ENCODE measurements around the gene CD48.
"Not testable (repeated sequence)": the region's sequence is repeated elsewhere in the genome, so short reads cannot be mapped to it uniquely, and the experiment has no call there.

Gene CD48

DNA sequence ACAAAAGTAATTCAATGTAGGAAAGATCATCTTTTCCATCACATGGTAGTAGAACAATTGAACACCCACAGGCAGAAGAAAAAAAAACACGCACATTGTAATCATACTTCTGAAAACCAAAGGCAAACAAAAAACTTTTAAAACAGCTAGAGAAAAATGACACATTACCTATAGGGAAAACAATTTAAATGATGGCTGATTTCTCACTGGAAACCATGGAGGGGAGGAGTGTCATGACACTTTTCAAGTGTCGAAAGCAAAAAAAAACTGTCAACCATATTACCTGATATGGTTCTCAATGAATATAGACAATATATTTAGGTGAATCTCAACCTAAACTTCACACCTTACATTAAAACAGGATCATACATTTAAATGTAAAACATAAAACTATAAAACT, 26.6 kb upstream of the CD48 start:
- TF ChIP-seq, protein P1, sequence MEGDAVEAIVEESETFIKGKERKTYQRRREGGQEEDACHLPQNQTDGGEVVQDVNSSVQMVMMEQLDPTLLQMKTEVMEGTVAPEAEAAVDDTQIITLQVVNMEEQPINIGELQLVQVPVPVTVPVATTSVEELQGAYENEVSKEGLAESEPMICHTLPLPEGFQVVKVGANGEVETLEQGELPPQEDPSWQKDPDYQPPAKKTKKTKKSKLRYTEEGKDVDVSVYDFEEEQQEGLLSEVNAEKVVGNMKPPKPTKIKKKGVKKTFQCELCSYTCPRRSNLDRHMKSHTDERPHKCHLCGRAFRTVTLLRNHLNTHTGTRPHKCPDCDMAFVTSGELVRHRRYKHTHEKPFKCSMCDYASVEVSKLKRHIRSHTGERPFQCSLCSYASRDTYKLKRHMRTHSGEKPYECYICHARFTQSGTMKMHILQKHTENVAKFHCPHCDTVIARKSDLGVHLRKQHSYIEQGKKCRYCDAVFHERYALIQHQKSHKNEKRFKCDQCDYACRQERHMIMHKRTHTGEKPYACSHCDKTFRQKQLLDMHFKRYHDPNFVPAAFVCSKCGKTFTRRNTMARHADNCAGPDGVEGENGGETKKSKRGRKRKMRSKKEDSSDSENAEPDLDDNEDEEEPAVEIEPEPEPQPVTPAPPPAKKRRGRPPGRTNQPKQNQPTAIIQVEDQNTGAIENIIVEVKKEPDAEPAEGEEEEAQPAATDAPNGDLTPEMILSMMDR (IDR thresholded peaks at IDR 0.05; ENCODE audit: control insufficient read depth, insufficient read depth, low read depth, low read length, missing control alignments), result no peak

DNA sequence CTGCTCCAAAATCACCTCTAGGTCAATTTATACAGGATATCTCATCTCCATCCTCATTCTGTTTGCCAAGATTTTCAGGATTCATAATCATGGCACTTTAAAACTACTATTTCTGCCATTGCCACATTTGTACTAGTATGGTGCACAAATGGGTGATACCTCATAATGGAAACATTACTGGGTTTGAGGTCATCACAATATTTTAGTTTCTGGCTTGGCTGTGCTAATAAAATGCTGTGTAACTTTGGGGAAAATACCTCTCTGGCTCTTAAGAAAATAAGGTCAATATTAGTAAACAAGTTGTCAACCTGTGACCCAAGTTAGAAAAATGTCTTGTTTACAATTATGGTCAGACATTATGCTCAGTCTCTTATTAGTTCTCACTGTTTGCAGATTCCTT, 22.7 kb upstream of the CD48 start:
- no peak overlapping the region for H3K4me3 ChIP-seq (ENCODE audit: control insufficient read depth, low read depth, low read length)
- DNase-seq (ENCODE audit: low read depth), result no peak
- TF ChIP-seq, protein P1 (IDR thresholded peaks at IDR 0.05; ENCODE audit: control insufficient read depth, insufficient read depth, low read depth, low read length, missing control alignments), result no peak

More for the DNA sequence above, 26.6 kb upstream of the CD48 start:
- no peak overlapping the region for H3K4me3 ChIP-seq (ENCODE audit: control insufficient read depth, low read depth, low read length)
- no peak for DNase-seq (ENCODE audit: low read depth)

DNA sequence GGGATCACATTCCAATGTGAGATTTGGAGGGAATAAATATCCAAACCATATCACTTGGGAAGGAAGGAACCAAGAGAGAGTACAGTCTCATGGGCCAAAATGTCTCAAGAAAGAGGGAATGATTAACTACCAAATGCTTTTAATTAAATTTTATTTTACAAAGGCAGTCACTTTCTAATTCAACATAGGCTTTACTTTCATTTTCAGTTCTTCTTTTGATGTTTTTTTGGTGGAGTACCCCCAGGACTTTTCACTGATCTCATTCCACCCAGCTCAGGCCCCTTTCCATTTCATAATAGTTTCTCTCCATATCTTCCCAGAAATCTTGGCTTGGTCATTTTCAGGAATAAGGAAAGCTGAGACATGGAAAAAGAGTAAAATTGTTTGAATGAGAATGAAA, 22.3 kb upstream of the CD48 start:
- no peak overlapping the region for H3K4me3 ChIP-seq (ENCODE audit: control insufficient read depth, low read depth, low read length)
- TF ChIP-seq, protein P1 (IDR thresholded peaks at IDR 0.05; ENCODE audit: control insufficient read depth, insufficient read depth, low read depth, low read length, missing control alignments), result no peak
- DNase-seq (ENCODE audit: low read depth), result no peak

DNA sequence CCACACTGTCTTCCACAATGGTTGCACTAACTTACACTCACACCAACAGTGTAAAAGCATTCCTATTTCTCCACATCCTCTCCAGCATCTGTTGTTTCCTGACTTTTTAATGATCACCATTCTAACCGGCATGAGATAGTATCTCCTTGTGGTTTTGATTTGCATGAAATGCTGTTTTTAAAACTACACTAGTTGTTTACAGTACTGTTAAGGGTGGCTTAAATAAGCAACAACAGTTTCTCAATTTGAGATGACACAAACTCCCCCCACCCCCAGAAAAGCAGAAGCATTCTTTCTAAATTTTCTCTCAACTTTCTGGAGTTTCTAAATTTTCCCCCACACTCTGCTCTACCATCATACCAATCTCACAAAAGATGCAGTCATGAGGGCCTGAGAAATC, 20.4 kb upstream of the CD48 start:
- TF ChIP-seq, protein P1 (IDR thresholded peaks at IDR 0.05; ENCODE audit: control insufficient read depth, insufficient read depth, low read depth, low read length, missing control alignments), result no peak
- no peak overlapping the region for H3K4me3 ChIP-seq (ENCODE audit: control insufficient read depth, low read depth, low read length)
- no peak for DNase-seq (ENCODE audit: low read depth)

DNA sequence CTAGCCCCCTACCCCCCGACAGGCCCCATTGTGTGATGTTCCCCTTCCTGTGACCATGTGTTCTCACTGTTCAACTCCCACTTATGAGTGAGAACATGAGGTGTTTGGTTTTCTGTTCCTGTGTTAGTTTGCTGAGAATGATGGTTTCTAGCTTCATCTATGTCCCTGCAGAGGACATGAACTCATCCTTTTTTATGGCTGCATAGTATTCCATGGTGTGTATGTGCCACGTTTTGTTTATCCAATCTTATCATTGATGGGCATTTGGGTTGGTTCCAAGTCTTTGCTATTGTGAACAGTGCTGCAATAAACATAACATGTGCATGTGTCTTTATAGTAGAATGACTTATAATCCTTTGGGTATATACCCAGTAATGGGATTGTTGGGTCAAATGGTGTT, 19.9 kb upstream of the CD48 start:
- H3K4me3 ChIP-seq (ENCODE audit: control insufficient read depth, low read depth, low read length); DNase-seq (ENCODE audit: low read depth): not testable (repeated sequence)

DNA sequence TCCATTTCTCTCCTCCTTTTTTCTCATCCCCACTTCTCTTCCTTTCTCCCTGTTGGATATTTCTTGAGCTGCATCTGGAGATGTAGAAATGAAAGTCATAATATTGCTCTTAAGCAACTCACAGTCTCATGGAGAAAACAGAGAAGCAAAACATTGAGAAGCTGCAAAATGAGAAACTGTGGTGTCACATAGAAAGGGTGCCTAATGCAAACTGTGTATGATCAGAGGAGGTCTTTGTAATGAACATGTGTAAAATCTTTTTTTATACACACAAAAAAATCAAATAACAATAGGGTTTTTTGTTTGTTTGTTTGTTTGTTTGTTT, 15.7 kb upstream of the CD48 start:
- TF ChIP-seq, protein P1 (IDR thresholded peaks at IDR 0.05; ENCODE audit: control insufficient read depth, insufficient read depth, low read depth, low read length, missing control alignments), result no peak
- H3K4me3 ChIP-seq (ENCODE audit: control insufficient read depth, low read depth, low read length), result no peak overlapping the region

DNA sequence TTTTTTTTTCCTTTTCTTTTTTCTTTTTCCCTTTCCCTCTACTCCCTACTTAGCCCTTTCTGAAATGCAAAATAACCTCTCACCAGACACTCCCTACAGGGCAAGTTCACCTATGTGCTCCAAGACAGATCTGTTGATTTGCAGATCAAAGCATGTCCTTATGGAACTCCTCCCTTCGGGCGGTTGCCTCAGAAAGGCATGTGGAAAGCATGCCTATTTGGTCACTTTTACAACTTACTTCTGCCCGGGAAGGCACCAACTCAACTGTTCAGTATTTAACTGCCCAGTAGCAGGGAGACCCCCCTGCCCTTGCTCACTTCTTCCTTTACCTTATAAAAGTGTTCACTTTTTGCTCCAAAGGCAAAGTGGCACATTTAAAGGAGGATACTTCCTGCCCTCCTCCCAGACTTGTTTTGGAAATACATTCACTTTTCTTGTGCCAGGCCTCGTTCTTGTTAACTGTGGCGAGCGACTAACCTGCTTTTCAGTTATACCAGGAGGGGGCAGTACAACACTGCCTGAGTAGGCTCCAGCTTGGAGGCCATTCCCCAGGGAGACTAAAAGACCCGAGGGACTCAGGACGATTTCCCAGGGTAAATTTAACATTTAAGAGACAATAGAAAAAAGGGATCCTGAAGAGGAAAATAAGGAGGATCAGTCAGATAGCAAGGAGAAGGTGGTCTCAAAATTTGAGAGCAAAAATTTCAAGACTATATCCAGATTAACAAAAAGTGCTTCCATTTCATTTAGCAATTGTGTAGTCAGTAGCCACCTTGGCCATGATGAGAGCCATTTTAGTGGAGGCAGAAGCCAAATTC, 15.1 kb upstream of the CD48 start:
- no peak for DNase-seq (ENCODE audit: low read depth)
- H3K4me3 ChIP-seq (ENCODE audit: control insufficient read depth, low read depth, low read length), result no peak overlapping the region
- TF ChIP-seq, protein P1 (IDR thresholded peaks at IDR 0.05; ENCODE audit: control insufficient read depth, insufficient read depth, low read depth, low read length, missing control alignments), result peak; percentile 65

More for the DNA sequence above, 15.7 kb upstream of the CD48 start:
- DNase-seq (ENCODE audit: low read depth), result no peak

Data from AG09309 (cell line).